AG10803 (cell line): ENCODE measurements around the gene BPTF.
A peak's percentile ranks its signal among the peaks of the same experiment; 100 is the strongest.
"Not testable (repeated sequence)": the region's sequence is repeated elsewhere in the genome, so short reads cannot be mapped to it uniquely, and the experiment has no call there.

ENCODE experiments used
- DNase-seq: peaks from one replicate; pipeline ENCODE4 v3.0.0; 2010; ENCODE audit warnings: low read depth
- H3K4me3 ChIP-seq: 2 replicates; pipeline ENCODE4 v1.5.1; 2011; ENCODE audit warnings: mild to moderate bottlenecking, low read length, control low read depth
- CTCF ChIP-seq: conservative IDR thresholded peaks from 2 replicates; pipeline ENCODE4 v1.5.1; 2011; ENCODE audit warnings: mild to moderate bottlenecking, low read length, control low read depth, inconsistent platforms

The BPTF gene

GRCh38 chr17:68013385-68013784 lies 188.1 kb downstream of the BPTF start:
- H3K4me3 ChIP-seq = no peak overlapping the region
- no peak for TF ChIP-seq CTCF
- no peak for DNase-seq

- no peak for DNase-seq
- no peak overlapping the region for H3K4me3 ChIP-seq
- no peak for TF ChIP-seq CTCF
Measured at GRCh38 chr17:68015081-68015723, 189.9 kb downstream of the BPTF start.

GRCh38 chr17:68016838-68017237 lies 191.5 kb downstream of the BPTF start:
- H3K4me3 ChIP-seq = no peak overlapping the region
- no peak for DNase-seq
- TF ChIP-seq CTCF = no peak

GRCh38 chr17:68018493-68018892 lies 193.2 kb downstream of the BPTF start:
- not testable (repeated sequence) for H3K4me3 ChIP-seq, DNase-seq

GRCh38 chr17:68019336-68019674 lies 194.0 kb downstream of the BPTF start:
- no peak overlapping the region for H3K4me3 ChIP-seq
- no peak for DNase-seq
- no peak for TF ChIP-seq CTCF

- peak; percentile 20; the same call in 1 of the 2 replicates for TF ChIP-seq CTCF
- H3K4me3 ChIP-seq = peak overlapping the region; percentile 64
- DNase-seq = peak; percentile 91
Measured at GRCh38 chr17:68019675-68020408, 194.5 kb downstream of the BPTF start.

- no peak for DNase-seq
- H3K4me3 ChIP-seq = peak overlapping the region; percentile 64
- TF ChIP-seq CTCF = no peak
Measured at GRCh38 chr17:68020409-68020756, 195.1 kb downstream of the BPTF start.

GRCh38 chr17:68020791-68021190 lies 195.5 kb downstream of the BPTF start:
- DNase-seq = not testable (repeated sequence)
- peak overlapping the region; percentile 64; the same call in 1 of the 2 replicates for H3K4me3 ChIP-seq
